ENCODE results near the gene TMC1. TPM values are rescaled to one million over a fixed set of nuclear protein-coding genes. Genes with fewer than 3 reads are reported as not detected.

TMC1 gene
- total and polyA plus RNA-seq, 2 of the 13 experiments (the other 11 are each of a cell fraction or from before 2014, with no cell fraction given): 0.02 to 0.03 TPM

- TF ChIP-seq ATF4 (CRISPR knock-in tag; IDR thresholded peaks at IDR 0.05) (no peak), MYNN (CRISPR knock-in tag; IDR thresholded peaks at IDR 0.05; ENCODE audit: low read depth) (no peak), ZNF138 (CRISPR knock-in tag; IDR thresholded peaks at IDR 0.05; ENCODE audit: low read depth) (no peak), ZMYM2 (CRISPR knock-in tag; IDR thresholded peaks at IDR 0.05) (no peak), REL (CRISPR knock-in tag; conservative IDR thresholded peaks at IDR 0.05) (no peak), NCOA2 (CRISPR knock-in tag; IDR thresholded peaks at IDR 0.05) (peak; percentile 60; the same call in 1 of the 2 replicates), ZNF782 (CRISPR knock-in tag; IDR thresholded peaks at IDR 0.05; ENCODE audit: borderline replicate concordance) (no peak), ZKSCAN5 (CRISPR knock-in tag; IDR thresholded peaks at IDR 0.05) (no peak), ELK4 (CRISPR knock-in tag; IDR thresholded peaks at IDR 0.05; ENCODE audit: borderline replicate concordance) (no peak), SRSF4 (IDR thresholded peaks at IDR 0.05; ENCODE audit: low read depth, low read length, poor library complexity, severe bottlenecking) (no peak), HNF1A (IDR thresholded peaks at IDR 0.05; ENCODE audit: low read depth) (peak; percentile 80), HNF1A (CRISPR knock-in tag; IDR thresholded peaks at IDR 0.05; ENCODE audit: borderline replicate concordance) (peak; percentile 83; the same call in 1 of the 2 replicates), GATAD1 (CRISPR knock-in tag; IDR thresholded peaks at IDR 0.05) (no peak), ZNF883 (CRISPR knock-in tag; IDR thresholded peaks at IDR 0.05; ENCODE audit: not compliant biosample characterization) (no peak), CEBPB (IDR thresholded peaks at IDR 0.05; ENCODE audit: borderline replicate concordance, low read depth, low read length) (no peak), HNF4G (IDR thresholded peaks at IDR 0.05; ENCODE audit: borderline replicate concordance, low read depth, low read length) (no peak), HNF4G (CRISPR knock-in tag; IDR thresholded peaks at IDR 0.05; ENCODE audit: borderline replicate concordance, low read depth) (no peak), FOXM1 (CRISPR knock-in tag; IDR thresholded peaks at IDR 0.05) (no peak), ZNF503 (CRISPR knock-in tag; IDR thresholded peaks at IDR 0.05) (no peak), ZSCAN31 (CRISPR knock-in tag; IDR thresholded peaks at IDR 0.05; ENCODE audit: low read depth) (no peak), NFIC (IDR thresholded peaks at IDR 0.05; ENCODE audit: low read length) (peak; percentile 62), SIN3B (IDR thresholded peaks at IDR 0.05; ENCODE audit: low read length) (no peak), CHD2 (IDR thresholded peaks at IDR 0.05; ENCODE audit: low read depth, low read length) (no peak)
These were observed 306.7 kb downstream of the TMC1 start (continued) for GRCh38 chr9:72827950-72828731.

All from HepG2 (cell line).